Right renal pelvis (tissue), 4 donors: ENCODE results near the gene C18orf63. TPM values are rescaled to one million over a fixed set of nuclear protein-coding genes. Genes with fewer than 3 reads are reported as not detected.
"Not testable (repeated sequence)": the region's sequence is repeated elsewhere in the genome, so short reads cannot be mapped to it uniquely, and the experiment has no call there.

Source experiments
- DNase-seq, 4 donors: peaks; one replicate each; pipeline ENCODE4 v3.0.0-alpha.2; 2013; ENCODE audit warnings: low read depth in 4 of 4, low spot score in 3 of 4, missing footprints in 1 of 4
- polyA plus RNA-seq, 4 donors: library from polyadenylated mRNA; unstranded; fragments of 120-200 nt; gene quantifications; one replicate each; pipeline ENCODE4 v1.2.1, GENCODE V29; 2013; ENCODE audit not compliant: insufficient read length in 4 of 4

Gene C18orf63
- polyA plus RNA-seq = under 1 TPM; 0.25 to 0.40 (median 0.32) TPM

DNA sequence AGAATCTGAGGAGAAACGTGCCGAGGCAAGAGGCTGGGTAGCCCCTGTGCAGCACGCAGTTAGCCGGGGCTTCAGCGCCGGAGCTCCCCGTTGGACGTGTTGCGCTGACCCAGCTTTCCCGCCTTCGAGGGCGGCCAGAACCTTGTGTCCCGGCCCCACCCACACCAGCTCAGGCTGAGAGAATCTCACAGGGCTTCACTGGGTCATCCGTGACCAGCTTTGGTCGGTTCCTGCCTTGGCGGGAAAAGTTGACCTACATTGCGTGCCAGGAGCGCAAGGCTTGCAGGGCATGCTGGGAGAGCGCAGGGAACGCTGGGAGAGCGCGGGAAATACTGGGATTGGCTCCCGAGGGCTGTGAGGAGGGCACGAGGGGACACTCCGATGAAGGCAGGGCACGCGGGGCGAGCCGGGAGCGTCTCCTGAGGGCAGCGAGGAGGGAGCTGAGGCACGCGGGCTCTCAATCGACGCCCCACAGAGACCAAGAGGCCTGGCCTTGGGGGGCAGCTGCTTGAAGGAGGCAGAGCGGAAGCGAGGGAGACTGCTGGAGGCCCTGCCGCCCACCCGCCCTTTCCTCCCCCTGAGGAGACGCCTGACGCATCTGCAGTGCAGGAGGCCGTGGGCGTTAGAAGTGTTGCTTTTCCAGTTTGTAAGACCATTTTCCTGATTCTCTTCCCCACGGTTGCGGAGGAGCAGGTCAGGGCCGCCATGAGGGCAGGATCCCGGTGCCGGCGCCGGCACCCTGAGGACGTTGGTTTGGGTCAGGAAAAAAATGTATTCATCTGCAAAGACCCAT lies at the start of gene C18orf63:
Gene C18orf63 (plus strand): TSS at position 376 of the 793 bp plus-strand sequence. CDS start 2,027 bp downstream, outside the sequence.
- DNase-seq = no peak

- no peak for DNase-seq
Observed at GRCh38 chr18:74266161-74266560, 49.5 kb upstream of the C18orf63 start.

DNA sequence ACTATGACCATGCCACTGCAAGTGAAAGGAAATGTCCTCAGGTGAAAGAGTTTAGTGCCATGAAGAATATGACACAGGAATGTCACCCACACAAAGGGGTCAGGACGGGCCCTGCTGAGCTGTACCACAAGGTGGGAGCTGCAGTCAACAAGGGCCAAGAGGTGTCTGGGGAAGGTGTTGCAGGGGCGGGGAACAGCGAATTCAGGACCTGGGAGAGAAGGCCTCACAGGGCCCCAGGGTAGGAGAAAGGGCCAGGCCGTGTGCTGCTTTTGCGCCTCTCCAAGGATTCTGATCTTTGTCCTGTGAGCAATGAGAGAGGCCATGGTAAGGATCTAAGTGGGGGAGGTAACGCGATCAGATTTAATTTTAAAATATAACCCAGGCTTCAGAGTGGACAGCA lies 47.5 kb upstream of the C18orf63 start:
- DNase-seq = no peak

DNA sequence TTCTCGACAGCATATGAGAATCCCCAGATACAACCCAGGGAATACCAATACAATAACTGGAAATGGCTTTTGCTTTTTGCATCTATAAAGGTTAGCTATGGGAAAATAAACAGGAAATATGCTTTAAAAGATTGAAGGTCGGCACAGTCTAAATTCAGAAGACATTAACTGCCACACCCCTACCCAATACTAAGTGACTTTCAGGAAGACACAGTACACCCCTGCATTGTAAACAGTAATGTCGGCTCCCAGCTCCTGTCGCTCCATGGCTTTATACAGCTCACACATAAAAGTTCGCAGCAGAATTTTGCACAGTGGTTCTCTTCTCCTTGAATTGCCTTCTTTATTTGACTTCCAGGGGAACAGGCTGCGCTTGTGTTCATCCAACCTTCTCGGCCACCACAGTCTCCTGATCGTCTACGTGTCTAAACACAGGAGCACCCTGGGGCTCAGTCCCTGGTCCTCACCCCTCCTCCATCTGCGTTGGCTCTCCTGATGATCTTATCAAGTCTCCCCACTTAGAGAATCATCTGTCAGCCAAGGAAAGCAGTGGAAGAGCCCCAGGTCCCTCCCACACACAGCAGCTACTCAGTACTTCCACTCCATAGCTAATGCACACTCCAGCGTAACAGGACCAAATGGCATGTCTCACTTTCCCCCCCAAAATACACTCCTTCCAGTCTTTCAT lies 46.6 kb upstream of the C18orf63 start:
- no peak for DNase-seq

GRCh38 chr18:74271635-74272034 lies 44.0 kb upstream of the C18orf63 start:
- DNase-seq = no peak

DNA sequence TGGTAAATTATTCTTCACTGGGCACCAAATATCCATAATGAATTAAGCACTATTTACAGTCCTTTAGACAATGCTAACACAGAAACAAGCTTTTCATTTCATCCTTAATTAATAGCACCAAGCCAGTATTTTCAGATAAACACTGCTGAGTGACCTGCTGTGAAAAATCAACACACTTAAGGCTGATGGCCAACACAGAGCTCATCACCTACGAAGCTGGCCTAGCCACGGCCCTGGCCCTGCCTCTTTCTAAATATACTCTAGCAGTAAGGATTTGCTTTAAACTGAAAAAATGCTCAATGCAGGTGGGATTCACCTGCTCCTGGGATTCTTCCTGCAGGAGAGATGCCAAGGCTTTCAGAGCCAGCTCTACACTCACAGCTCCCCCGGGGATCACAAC lies 42.2 kb upstream of the C18orf63 start:
- DNase-seq = no peak

DNA sequence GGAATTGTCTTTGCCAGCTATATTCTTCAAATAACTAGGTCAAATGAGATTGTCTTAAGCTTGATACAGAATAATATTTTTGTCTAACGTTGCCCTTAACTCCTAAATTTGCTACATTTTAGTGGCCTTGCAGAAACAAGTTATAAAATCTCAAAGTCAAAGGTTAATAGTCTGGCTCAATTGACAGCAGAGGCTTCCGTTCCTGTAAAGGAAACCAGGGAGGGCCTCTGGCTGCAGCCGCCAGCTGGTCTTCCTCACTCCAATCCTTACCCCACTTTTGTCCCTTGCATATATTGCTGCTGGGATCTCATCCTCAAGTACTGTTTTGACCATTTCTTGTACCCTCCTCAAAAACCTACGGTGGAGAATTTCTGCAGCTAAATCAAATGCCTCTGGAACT lies 40.9 kb upstream of the C18orf63 start:
- no peak for DNase-seq

DNA sequence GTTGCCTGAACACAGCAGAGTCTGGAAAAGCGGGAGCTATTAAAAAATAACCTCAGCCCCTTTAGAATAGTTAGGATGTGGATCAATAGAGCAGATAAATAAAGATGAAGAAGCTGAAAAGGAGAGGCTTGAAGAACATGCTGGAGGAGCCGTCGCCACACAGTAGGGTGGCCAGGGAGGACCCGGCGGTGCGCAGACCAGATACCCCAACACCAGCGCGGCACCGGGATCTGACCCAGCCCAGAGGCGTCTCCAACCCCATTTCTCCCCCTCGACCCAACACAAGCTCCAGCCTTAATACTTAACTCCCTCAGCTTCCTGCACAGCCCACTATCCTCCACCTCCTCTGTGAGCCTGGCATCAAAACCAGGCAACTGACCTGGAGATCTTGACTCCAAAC lies 39.9 kb upstream of the C18orf63 start:
- DNase-seq = no peak

- no peak for DNase-seq
Observed at GRCh38 chr18:74276609-74277008, 39.0 kb upstream of the C18orf63 start.

DNA sequence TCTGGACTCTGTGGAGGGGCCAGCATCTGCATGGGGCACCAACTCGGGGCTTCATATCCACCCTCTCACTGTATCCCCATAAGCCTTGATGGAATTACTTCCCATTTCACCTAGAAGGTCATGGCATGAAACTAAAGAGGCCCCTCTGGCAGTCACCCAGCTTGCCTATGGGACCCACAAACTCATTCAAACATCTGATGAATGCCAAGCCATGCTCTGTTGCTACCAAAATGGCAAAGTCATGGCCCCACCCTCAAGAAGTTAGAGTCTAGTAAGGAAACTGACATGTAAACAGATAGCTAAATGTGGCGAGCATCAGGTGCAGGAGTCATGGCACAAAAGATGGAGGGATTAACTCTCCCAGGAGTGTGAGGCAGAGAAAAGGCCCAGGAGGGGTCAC lies 38.3 kb upstream of the C18orf63 start:
- no peak for DNase-seq

GRCh38 chr18:74278058-74278457 lies 37.6 kb upstream of the C18orf63 start:
- DNase-seq = no peak

DNA sequence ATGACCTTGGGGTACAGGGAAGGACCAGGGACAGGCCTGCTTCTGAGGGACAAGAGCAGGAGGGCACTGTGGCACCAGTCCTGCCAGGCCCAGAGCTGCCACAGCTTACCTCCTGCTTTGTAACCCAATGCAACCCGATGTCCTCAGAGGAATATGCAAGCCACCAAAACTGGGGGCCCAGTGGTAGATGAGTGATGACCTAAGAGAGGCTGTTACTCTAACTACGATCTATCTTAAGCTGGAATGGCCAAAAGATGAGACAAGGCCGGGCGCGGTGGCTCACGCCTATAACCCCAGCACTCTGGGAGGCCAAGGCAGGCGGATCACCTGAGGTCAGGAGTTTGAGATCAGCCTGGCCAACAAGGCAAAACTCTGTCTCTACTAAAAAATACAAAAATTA lies 36.7 kb upstream of the C18orf63 start:
- DNase-seq = no peak

DNA sequence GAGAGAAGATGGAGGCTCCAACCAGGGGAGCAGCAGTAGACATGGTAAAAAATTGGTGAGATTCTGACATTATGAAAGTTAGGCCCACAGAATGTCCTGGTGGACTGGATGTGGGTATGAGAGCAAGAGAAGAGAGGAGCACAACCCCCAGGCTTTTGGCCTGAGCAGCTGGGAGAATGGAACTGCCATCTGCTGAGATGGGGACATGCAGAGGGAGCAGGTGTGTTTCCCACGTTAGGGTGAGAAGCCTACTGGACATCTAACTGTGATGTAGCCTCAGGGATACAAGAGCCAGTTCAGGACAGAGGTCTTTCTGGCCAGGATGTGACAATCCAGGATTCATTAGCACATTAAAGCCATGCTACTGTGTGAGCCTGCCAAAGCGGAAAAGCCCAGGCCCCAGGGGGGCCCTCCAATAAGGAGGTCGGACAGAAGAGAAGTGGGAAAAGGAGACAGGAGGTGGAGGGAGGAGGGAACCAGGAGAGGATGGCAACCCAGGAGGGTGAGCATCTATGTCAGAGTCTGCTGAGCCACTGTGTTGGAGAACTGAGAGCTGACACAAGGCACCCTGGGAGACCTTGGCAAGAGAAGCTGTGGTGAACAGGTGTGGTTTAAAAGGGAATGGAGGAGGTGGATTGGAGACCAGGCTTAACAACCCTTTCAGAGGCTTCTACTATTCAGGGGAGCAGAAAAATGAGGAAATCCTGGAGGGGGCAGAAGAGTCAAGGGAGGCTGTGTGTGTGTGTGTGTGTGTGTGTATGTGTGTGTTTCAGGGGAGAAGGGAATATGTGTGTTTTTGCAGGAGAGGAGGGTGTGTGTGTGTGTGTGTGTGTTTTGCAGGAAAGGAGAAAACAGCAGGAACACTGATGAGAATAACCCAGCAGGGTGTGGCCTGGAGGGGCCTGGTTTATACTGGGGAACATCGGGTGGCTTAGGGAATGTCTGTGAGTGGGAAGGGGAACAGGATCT lies 34.3 kb upstream of the C18orf63 start:
- no peak for DNase-seq

DNA sequence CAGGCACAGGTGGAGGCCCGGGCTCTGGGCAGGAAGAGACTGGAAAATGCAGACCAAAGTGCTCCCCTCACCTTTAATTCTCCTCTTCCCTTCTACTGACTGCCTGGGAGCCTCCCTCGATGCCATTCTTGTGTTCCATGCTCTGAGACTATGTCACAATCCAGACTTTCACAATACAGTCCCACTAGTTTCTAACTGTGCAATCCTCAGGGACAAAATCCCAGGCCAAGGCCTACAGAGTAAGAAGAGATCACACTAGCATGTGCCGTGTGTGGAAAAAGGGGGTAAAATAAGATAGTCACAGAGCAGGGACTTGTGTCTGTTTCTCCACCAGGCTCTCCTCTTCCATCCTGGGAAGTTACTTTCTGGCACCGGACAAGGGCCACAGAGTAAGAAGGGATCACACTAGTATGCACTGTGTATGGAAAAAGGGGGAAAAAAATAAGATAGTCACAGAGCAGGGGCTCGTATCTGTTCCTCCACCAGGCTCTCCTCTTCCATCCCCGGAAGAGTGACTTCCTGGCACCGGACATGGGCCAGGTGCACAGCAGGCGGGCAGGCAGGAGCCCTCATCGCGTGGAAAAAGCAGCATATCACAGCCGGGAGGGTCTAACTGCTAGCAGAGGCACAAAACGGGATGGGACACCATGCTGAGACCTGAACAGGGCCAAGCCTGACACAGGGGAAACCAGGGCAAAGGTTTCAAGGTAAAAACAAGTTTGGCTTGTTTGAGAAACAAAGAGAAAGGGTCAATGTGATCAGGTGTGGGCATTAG lies 33.5 kb upstream of the C18orf63 start:
- no peak for DNase-seq

DNA sequence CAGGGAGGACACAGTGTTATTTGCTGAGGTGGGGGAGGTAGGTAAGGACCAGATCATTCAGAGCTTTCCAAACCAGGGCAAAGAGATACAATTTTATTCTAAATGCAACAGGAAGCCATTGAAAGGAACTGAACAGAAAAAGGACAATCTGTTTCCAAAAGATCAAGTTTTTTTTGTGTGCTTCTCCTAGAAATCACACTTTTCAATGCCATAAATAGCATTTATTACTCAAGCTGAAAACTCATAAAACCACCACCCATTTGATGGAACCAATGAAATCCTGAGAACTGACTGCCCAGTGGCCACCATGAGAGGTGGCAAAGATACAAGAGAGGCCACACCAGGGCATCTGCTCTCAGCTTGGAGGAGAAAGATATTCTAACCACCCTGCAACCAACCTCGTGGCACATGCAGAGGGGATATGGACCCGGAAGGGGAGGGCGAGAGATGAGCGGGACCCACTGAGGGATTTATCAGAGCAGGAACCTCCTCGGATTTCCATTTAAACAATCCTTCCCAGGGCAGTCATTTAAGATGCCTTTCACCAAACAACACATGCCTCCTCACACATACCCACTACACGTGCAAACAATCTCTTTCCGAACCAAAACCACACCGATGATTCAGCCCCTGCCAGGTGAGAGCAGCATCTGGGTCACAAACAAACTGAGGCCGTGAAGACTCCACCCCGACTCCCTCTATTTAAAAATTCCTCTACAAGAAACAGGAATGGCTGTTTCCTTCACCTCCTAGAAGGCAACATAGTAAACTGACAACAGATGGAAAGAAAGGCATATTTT lies 32.7 kb upstream of the C18orf63 start:
- DNase-seq = no peak

GRCh38 chr18:74283646-74284045 lies 32.0 kb upstream of the C18orf63 start:
- DNase-seq = no peak

- no peak for DNase-seq
Observed at GRCh38 chr18:74284191-74284979, 31.3 kb upstream of the C18orf63 start.

GRCh38 chr18:74284980-74285355 lies 30.7 kb upstream of the C18orf63 start:
- DNase-seq = no peak

GRCh38 chr18:74285583-74285982 lies 30.1 kb upstream of the C18orf63 start:
- DNase-seq = not testable (repeated sequence)
